ENCODE data around the gene HOXA7. TPM values are rescaled to one million over a fixed set of nuclear protein-coding genes. Genes with fewer than 3 reads are reported as not detected.

The HOXA7 gene
- total RNA-seq, 1 donor from 2014 or later = 20.5 TPM

DNA sequence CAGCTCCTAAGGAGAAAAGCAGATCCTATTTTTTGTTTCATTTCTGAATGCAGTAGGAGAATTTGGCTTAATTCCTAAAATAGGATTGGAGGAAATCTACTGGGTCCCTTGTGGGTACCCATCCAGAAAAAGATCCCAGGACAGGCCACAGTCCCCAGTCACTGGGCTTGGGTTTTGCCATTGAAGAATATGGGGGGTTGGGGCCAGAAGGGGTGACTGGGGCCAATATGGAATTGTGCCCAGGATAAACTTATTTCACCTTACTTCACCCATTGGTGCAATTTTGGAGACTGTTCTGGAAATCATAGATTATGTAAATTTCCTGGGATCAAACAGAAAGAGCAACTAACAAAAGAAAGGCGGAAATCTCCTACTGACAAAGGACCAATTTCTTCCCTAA is 18.0 kb downstream of the HOXA7 start:
- no peak for DNase-seq (ENCODE audit: low read depth)

DNA sequence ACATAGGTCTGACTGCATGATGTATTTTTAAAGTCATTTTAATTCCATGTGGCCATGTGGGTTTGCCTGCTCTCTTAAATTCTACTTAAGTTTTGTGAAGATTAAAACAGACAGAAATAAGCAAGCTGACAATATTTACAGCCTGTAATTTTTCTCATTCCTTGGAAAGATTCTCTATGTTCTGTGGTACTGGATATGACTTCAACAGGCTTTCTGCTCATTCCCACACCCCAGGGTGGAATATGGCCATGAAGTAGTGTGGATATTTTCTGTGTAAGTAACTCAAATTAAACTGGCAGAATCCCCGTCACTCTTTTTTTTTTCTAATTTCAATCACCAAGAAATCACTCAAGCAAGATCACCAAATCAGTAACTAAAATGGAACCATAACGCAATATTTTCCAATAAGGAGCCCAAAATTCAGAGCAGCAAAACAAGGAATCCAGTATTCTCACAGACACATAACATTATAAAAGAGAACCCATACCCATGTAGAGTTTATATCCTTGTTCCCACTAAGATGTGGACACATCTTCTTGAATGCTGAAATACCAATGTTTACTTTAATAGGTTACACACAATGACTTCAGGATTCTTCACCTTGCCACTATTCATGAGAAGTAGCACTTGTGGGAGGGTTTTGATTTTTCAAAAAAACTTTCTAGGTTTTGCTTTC is 18.7 kb downstream of the HOXA7 start:
- no peak for DNase-seq (ENCODE audit: low read depth)

GRCh38 chr7:27134392-27134791 is 22.1 kb downstream of the HOXA7 start:
- peak; percentile 79 for DNase-seq (ENCODE audit: low read depth)

- no peak for DNase-seq (ENCODE audit: low read depth)
These were observed 22.9 kb downstream of the HOXA7 start for GRCh38 chr7:27133409-27134231.

- no peak for DNase-seq (ENCODE audit: low read depth)
These were observed 23.5 kb downstream of the HOXA7 start for GRCh38 chr7:27132978-27133377.

GRCh38 chr7:27132214-27132613 is 24.3 kb downstream of the HOXA7 start:
- no peak for DNase-seq (ENCODE audit: low read depth)

DNA sequence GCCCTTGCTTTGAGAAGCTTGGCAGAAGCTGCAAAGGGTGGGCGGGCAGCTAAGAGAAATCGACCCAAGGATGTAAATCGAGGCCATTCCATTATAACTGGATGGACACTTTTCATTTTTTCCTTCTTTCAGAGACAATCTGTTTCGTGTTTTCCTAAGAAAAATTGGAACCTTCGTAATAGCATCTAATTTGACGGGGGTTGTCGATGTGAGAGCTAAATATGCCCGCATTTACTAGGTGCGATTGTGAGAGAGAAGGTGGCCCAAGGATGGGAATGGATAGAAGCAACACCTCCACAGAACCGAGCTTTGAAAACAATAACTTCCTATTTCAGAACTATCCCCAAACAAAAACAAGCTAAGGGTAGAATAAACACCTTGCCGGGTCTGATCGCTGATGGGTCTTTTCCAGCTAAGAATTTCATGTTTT is 25.1 kb downstream of the HOXA7 start:
- DNase-seq (ENCODE audit: low read depth) = no peak

- DNase-seq (ENCODE audit: low read depth) = peak; percentile 97
These were observed 25.7 kb downstream of the HOXA7 start, which contains the start of gene HOXA4 for GRCh38 chr7:27130540-27131389. Gene HOXA4 (minus strand): TSS chr7:27130757. CDS start chr7:27130733, 24 bp downstream.

DNA sequence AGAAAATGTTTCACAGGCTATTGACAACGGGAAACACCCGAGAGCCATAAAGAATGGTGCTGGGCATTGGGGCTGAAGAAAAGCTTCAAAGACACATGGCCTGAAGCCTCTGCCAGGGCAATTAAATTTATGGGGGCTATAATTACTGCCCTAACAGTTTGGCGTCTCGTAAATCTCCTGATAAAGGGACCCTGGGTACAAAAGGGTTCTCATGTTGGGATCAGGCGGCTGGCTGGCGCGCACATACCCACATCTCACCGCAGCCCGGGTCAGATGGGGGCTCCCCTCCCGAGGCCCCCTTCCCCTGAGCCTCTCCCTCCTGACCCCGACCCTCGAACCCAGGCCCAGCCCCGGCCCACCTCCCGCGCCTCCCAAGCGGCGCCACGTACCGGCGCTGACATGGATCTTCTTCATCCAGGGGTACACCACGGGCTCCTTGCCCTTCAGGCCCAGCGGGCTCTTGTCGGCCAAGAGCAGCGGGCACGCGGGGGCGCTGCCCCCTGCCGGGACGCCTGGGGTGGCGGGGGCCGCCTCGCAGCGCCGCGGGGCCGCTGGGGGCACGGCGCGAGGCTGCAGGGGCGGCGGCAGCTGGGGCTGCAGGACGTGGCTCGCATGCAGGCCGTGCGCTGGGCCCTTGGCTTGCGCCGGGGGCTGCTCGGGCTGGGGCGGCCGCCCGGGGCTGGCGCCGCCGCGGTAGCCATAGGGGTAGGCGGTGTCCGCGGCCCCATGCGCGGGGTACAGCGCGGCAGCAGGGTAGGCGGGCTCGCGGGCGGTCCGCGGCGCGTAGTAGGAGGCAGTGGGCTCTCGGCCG is 26.5 kb downstream of the HOXA7 start:
- DNase-seq (ENCODE audit: low read depth) = peak; percentile 81

GRCh38 chr7:27128776-27129728 is 27.4 kb downstream of the HOXA7 start:
- no peak for DNase-seq (ENCODE audit: low read depth)

DNA sequence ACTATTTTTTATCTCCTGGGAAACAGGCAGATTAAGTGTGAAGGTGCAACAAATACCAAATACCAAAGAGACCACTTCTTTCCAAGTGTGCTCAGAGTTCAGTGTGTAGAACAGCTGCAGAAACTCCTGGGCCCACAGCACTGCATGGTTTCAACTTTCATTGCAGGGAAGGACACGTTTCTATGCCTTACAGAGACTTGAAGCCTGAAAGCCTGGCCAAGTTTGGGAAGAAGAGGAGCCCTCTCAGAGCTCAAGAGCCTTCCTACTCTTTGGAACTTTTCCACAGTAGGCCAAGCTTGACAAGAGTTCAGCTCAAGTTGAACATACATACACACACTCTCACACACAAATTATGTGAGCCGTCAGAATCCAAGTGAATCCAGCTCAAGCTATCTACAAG is 28.4 kb downstream of the HOXA7 start:
- peak; percentile 82 for DNase-seq (ENCODE audit: low read depth)

- no peak for DNase-seq (ENCODE audit: low read depth)
These were observed 29.7 kb downstream of the HOXA7 start for GRCh38 chr7:27126596-27127327.

DNA sequence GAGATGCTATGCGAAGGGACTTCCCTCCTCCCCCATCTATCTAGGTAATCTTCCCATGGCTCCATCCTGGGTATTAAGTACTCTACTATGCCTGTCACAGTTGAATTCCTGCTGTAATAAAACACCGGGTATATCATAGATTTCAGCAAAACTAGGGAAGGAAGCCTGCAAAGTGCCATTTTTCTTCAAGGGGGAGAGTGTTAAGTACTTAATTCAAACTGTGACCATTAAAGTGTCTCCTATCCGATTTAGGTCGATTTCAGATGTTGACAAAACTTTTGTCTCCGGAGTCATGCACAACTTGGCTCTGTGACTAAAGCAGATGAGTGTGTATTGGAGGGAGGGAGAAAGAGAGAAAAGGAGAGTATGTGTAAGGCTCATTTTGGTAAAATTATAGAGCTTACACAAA is 30.5 kb downstream of the HOXA7 start:
- DNase-seq (ENCODE audit: low read depth) = no peak

- DNase-seq (ENCODE audit: low read depth) = peak; percentile 88
These were observed 31.4 kb downstream of the HOXA7 start for GRCh38 chr7:27124902-27125689.

GRCh38 chr7:27124096-27124901 is 32.2 kb downstream of the HOXA7 start:
- DNase-seq (ENCODE audit: low read depth) = no peak

- no peak for DNase-seq (ENCODE audit: low read depth)
These were observed 32.9 kb downstream of the HOXA7 start for GRCh38 chr7:27123477-27124053.

- DNase-seq (ENCODE audit: low read depth) = no peak
These were observed 33.4 kb downstream of the HOXA7 start for GRCh38 chr7:27123007-27123476.
